Right ventricle myocardium superior (tissue), 1 donor: ENCODE results near the gene TNFSF18. TPM values are rescaled to one million over a fixed set of nuclear protein-coding genes. Genes with fewer than 3 reads are reported as not detected.
A peak's percentile ranks its signal among the peaks of the same experiment; 100 is the strongest.

Source experiments
- ATAC-seq: fragments of 200-7000 bp; cut with Tn5 transposase; one replicate; pipeline ENCODE4 v1.9.1; 2020; ENCODE audit warnings: mild to moderate bottlenecking; ENCODE audit not compliant: poor library complexity
- DNase-seq: peaks from one replicate; pipeline ENCODE4 v3.0.0-alpha.2; 2020
- intact Hi-C: fragments of 100-400 bp; cut with DNase I; formaldehyde crosslinking; loops from one replicate; pipeline ENCODE4 v1.11.2; 2022
- total RNA-seq: library from RNA; stranded (reverse); fragmentation: NEBNext Ultra II Directional; extraction: Animal tissue kit (Norgen Biotek cat#: 25700); gene quantifications from one replicate; pipeline ENCODE4 v1.2.1, GENCODE V29; 2021
- donor health status: DM: no; HTN: yes; CAD: no; lungs with severe emphysema.

The TNFSF18 gene
- total RNA-seq, 1 donor from 2014 or later: not detected

DNA sequence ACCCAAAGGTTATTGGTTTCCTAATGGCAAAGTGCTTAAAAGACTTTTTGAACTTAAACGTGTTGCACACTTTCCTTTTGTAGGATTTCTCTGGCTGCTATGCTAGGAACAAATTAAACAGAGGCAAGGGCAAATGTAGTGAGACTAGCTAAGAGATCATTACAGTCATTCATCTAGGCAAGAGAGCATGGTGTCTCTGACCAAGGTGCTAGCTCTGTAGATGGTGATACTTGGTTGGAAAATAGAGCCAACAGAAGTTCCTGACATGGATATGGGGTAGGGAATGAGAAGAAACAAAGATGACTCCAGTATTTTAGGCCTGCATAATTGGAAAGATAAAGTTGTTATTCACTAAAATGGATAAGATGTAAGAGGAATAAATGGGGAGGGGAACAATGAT lies 6.1 kb downstream of the TNFSF18 start:
- no peak for DNase-seq
- ATAC-seq: no peak
- intact Hi-C loops: no loop called here

DNA sequence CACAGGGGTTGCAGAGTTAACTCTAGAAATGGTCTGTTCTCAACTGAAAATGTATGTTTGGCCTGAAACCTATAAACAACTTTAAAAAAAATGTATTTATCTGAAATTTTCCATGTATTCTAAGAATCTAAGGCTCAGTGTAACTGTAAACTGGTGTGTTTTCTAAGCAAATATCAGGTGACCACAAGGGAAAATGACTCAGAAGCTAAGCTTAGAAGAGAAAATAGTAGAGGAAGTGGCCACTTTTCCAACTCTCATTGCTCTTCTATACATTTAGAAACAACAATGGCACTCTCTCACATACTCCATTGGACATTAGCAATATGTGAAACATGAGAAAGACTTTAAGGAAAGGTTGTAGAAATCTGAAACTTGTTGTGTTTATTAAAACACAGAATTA lies 7.5 kb downstream of the TNFSF18 start:
- ATAC-seq (no peak), DNase-seq (no peak)
- intact Hi-C loops: no loop called here

DNA sequence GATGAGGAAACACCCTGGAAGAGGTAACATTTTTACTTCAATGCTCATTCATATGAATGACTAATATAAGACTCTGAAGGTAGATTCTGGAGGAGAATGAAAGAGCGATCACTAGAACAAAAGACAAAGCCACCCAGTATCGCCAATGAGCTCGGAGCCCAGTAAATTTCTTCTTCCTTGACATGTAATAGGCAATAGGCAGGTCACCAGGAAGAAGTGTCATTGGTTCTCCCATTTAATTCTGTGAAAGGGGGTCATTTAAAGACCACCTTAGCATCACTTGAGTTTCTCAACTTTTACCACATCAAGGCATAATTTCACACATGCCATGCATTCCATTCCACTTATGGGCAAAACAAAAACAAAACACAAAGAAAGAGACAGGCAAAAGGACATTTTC lies 7.9 kb downstream of the TNFSF18 start:
- intact Hi-C loops: no loop called here
- DNase-seq (no peak), ATAC-seq (no peak)

DNA sequence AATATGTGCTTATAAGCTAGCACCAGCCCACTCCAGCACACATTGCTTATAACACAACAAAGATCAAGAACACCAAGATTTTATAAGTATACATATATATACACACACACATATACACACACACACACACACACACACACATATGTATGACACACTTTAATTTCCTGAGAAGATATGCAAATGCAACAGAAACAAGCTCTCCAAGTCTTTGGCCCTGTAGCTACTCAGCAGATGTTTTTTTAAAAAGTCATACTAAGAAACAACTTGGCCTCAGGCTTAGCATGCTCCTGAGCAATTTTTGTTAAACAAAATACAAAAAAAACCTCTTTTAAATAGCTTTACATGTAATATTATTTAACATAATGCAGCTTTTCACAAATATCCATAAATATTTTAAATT lies 11.1 kb downstream of the TNFSF18 start:
- DNase-seq: no peak
- intact Hi-C loops: no loop called here
- ATAC-seq: no peak

DNA sequence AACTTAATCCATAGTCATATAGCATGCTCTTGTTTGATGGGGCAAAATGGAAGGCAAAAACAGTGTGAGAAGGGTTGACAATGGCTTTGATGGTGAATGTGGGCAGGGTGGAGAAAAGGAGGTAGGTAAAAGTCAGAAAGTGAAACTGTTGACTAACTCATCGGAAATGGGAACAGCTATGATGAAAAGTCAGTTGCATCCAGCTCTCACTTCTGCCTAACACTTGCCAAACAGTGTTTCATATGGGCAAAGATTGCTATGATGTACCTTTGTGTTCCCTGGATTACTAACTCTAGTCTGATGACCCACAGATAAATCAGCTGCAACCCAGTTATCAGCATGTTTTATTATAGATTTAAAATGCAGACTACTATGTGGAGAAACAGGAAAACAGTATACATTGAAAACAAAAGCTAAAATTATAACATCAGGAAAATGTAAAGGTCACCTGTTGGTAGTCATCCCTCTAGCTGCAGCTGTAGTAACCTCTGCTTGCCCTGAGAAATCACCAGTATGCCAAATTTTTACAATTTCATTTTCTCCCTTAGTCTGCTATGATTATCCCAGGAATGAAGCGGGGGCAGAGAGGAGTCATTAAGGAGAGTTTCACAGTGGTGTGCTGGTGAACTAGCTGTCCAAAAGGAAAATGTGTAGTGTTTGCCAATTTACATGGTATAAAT lies 11.7 kb downstream of the TNFSF18 start:
- ATAC-seq (no peak), DNase-seq (no peak)
- intact Hi-C loops: no loop called here

DNA sequence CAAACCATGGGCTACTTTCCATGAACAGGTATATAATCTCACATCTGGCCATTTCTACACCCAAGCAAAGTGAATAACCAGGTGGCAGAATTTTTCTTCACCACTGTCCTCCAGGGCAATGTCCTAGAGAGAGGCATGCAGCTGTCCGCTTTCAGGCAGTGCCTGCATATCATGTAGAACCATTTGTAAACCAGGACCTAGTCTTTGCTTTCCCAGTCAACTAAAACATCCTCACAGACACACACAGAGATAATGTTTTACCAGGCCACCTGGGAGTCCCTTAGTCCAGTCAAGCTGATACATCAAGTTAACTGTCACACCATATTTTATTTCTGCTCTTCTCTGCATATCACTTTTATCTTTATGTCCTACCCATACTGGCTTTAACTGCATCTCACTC lies 26.2 kb downstream of the TNFSF18 start:
- intact Hi-C loops: no loop called here
- DNase-seq (no peak), ATAC-seq (no peak)

DNA sequence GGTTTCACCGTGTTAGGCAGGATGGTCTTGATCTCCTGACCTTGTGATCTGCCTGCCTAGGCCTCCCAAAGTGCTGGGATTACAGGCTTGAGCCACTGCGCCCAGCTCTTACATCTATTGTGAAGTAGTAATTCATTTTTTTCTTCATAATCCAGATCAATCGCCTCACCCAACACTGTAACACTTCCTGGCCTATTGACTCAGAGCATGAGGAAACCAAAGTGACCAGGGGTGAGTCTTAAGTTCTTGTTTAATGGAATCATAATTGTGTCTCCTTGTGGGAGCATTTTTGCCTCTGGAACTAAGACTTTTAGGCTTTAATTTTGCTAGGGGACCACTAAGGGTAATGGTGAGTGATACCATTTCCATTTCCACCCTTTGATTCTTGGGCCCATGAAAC lies 27.4 kb downstream of the TNFSF18 start:
- DNase-seq (no peak), ATAC-seq (no peak)
- intact Hi-C loops: no loop called here

DNA sequence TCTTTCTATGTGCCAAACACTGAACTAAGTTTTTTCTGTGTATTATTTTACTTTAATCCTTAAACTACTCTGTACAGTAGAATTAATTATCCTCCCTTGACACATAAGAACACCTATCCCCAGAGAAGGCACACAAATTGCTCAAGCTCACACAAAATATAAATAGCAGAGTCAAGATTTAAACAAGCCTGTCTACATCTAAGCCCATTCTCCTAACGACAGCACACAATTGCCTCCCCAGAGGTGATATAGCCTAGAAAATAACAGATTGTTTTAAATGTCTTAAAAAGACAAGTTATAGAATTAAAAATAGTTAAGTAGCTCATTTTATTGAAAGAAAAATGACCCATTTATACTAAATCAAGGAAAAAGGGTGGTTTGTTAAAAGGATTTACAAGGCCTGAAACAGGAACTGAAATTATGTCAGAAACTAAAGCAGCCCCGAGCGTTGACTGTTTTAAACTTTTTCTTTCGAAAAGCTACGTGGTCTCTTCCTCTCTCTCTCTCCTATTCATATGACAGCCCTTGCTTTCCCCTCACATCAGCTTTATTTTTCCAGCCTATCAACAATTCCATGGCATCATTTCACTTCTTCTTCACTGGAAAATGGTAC lies 30.5 kb downstream of the TNFSF18 start:
- no peak for DNase-seq
- intact Hi-C loops: no loop called here
- no peak for ATAC-seq

DNA sequence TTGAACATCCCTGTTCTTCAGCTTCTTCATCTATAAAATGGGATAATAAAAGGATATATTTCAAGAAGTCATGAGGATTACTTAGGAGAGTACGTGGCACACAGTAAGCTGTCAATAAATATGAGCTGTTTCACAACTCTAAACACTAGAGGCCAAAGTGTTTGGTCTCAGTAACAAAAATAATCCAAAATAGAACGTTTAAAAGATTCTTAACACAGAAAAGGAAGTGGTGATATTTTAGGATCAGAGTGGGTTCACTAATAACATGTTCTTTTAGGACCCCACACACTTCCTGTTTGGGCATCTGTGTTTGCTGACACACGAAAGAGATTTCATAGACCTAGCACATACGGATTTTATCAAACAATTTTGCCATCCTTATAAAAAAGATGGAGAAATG lies 32.9 kb downstream of the TNFSF18 start:
- intact Hi-C loops: no loop called here
- no peak for ATAC-seq

DNA sequence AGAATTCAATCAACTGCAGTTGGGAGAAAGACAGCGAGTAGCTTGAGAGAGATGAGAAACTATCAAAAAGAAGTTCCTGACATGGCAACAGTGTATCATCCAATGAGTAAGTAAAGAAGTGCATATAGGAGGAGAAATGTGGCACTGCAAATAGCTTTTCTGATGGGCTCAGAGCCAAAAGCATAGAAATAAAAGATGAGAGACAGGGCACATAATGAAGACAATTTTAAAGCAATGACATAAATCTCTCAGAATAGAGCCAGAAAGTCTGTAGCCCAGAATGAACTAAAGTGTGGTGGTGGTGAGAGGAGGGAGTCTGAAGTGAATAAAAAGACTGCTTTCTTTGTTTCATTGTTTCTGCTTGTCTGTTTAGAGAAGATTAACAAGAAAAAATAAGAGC lies 34.3 kb downstream of the TNFSF18 start:
- DNase-seq: no peak
- intact Hi-C loops: no loop called here
- ATAC-seq: no peak

More for the DNA sequence above, 32.9 kb downstream of the TNFSF18 start:
- DNase-seq: no peak

DNA sequence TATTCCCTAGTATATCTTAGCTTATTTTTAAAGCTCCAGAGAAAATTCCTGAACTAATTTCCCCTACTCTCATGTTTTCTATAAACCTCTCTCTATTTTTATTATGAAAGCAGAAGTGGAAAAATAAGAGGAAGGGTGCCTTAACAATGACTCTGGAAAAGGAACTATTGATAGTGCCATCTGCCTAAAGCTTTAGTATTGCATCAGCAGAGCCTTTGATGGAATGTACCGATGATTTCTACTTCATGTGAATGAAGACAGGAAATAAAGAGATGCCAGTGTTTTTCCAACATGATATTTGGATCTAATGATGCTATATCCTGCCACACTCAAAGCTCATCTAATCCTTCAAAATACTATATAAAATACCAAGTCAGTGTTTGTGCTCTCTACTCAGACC lies 35.1 kb downstream of the TNFSF18 start:
- DNase-seq: no peak

DNA sequence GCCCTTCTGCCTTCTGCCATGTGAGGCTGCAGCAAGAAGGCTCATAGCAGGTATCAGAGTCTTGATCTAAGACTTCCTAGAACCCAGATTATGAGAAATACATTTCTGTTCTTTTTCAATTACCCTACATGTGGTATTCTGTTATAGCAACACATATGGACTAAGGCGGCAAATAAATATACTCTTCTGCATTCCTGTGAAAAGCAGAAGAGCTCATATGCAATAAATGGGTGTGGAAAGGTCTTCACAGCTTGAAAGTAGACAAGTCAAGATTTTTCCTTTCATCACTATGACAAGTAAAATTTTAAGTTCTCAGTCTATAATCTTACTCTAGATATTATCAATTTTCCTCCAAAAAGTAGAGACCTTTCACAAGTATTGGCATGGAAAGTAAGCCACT lies 36.6 kb downstream of the TNFSF18 start:
- DNase-seq: no peak
- intact Hi-C loops: no loop called here
- no peak for ATAC-seq

More for the DNA sequence above, 35.1 kb downstream of the TNFSF18 start:
- ATAC-seq: no peak
- intact Hi-C loops: no loop called here

DNA sequence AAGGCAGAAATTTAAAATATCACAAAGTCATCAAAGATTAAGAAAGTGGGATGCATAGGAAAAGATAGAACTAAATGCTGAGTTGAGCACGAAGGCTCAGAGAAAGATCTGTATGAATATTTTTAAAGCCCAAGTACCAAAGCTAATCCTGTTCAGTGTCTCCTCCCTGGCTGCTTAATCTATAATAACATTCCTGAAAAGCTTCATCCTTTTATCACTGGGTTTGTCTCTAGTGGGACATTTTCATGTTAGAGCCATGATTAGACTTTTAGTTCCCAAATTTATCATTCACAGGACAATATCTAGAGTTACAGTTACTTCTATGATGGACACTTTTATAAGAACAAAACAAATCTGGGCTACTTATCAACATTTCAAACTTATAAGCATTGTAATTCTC lies 38.6 kb downstream of the TNFSF18 start:
- DNase-seq (no peak), ATAC-seq (no peak)
- intact Hi-C loops: no loop called here

DNA sequence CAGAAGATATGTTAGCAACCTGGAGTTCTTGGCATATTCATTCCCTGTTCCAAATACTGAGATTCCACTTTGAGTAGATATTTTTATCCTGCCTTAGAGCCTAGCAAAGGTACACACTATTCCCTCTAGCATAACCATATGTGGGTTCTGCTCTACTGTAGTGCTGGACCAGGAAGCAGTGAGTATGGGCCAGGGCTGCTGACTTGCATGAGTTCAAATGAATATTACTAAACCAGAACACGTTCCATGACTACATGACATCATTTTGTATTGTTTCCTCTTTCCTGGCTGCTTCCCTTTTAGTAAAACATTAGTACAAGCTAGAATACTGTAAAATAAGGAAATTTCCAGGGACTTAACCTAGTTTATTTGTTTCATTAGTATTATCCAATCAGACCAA lies 41.1 kb downstream of the TNFSF18 start:
- DNase-seq (peak; percentile 44), ATAC-seq (peak; percentile 91)
- intact Hi-C loops: no loop called here

DNA sequence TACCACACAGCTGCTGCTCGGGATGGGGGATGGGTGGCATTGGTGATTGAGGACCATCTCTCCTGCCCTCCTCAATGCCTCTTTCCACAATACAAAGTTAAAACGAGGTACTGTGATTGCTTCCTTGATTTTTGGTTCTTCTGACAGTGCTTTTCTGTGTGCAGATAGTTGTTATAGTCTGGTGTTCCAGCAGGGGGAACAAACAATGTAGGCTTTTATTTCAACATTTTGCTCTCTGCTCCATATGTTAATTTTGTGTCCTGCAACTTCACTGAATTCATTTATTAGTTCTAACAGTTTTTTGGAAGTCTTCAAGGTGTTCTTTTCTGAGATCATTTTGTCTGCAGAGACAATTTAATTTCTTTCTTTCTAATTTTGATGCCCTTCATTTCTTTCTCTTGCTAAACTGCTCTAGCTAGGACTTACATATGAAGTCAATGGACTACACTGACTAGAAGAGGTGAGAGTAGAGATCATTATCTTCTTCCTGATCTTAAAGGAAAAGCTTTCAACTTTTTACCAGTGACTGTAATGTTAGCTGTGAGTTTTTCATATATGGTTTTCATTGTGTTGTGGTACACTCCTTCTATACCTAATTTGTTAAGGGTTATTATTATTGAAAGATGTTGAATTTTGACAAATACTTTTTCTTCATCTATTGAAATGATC lies 45.4 kb downstream of the TNFSF18 start:
- ATAC-seq (no peak), DNase-seq (no peak)
- intact Hi-C loops: no loop called here

DNA sequence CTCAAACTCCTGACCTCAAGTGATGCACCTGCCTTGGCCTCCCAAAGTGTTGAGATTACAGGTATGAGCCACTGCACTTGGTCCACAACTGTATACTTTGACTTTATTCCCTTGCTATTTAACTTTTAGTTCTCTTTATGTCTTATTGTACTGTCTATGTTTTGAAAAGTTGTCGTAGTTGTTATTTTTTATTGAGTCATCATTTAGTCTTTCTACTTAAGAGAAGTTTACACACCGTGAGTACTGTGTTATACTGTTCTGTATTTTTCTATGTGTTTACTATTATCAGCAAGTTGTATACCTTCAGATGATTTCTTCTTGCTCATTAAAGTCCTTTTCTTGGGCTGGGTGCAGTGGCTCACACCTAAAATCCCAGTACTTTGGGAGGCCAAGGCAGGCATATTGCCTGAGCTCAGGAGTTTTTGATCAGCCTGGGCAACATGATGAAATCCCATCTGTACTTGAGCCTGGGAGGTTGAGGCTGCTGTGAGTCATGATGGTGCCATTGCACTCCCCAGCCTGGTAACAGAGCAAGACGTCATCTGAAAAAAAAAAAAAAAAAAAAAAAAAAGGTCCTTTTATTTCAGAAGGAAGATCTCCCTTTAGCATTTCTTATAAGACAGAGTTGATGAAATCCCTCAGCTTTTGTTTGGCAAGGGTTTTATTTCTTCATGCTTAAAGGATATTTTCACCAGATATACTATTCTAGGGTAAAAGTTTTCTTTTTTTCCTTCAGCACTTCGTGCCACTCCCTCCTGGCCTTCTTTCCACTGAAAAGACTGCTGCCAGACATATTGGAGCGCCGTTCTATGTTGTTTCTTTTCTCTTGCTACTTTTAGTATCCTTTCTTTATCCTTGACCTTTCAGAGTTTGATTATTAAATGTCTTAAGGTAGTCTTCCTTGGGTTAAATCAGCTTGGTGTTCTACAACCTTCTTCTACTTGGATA lies 47.6 kb downstream of the TNFSF18 start:
- intact Hi-C loops: no loop called here
- no peak for DNase-seq
- no peak for ATAC-seq

DNA sequence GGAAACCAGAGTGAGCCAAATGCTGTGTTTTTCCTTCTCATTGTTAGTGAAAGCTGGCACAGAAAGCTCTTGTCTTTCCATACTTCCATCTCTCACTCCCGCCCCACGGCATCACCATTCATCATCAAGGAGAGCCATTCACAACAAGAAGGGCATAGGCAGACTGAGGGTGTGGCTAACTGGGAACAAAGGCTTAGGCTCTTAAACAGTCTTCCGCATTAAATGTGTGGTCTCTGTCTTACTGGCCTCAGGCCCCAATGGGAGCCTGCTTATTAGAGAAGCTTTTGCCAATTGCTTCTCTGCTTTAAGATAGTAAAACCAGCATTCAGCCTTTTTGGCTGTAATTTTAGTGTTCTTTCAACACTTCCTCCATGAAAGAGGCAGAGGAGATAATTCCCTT lies 51.4 kb downstream of the TNFSF18 start:
- intact Hi-C loops: no loop called here
- ATAC-seq: peak; percentile 72
- no peak for DNase-seq

DNA sequence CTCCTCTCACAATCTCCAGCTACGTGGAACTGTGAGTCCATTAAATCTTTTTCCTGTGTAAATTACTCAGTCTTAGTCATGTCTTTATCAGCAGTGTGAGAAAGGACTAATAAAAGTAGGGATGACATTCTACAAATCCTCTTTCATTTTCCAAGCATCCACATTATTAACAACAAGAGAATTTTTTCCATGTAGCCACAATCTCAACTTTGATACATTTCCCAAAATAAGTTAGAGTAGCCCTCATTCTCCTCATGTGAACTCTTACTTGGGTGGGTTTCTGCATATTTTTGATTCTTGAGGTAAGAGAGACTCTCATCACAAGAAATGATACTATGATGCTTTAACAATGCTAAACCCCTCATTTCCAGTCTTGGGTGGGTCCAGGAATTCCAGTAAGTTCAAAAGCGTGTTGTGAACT lies 52.8 kb downstream of the TNFSF18 start:
- intact Hi-C loops: no loop called here
- DNase-seq (no peak), ATAC-seq (no peak)

DNA sequence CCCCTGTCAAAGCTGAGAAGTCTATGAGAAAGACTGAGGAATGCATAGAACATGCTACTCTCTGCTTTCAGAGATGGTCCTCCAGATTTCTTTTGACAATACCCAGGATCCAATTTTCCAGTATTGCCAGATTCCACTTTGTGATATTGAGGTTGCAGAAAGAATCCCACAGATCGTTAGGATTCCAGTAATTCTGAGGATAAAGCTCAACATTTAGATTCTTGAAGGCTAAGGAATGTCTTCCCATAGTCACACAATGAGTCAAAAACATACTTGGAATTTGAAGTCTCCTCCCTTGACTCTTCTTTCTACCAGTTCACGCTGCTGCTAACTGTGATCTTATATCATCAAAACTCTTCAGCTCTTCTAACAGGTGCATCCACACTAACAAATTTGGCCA lies 57.1 kb downstream of the TNFSF18 start:
- no peak for ATAC-seq
- no peak for DNase-seq
- intact Hi-C loops: no loop called here
